WTC11 (cell line): Measurements from ENCODE around the gene MTA3. TPM values are rescaled to one million over a fixed set of nuclear protein-coding genes. Genes with fewer than 3 reads are reported as not detected.

Experiments
- ATAC-seq: fragments of 200-7000 bp; cut with Tn5 transposase; 2 replicates; pipeline ENCODE4 v1.10.0; 2021; ENCODE audit warnings: mild to moderate bottlenecking, moderate library complexity
- CTCF ChIA-PET: fragments of 300-600 bp; sonication (Branson Sonifier 250); formaldehyde crosslinking; loops from one replicate; lab custom pipeline; 2021; ENCODE audit warnings: antibody characterized with exemption; lab: Charles Lee
- POLR2A ChIA-PET: fragments of 350-600 bp; sonication (Branson Sonifier 250); formaldehyde crosslinking; loops from one replicate; lab custom pipeline; 2021; ENCODE audit warnings: antibody characterized with exemption; lab: Charles Lee
- DNase-seq: peaks from one replicate; pipeline ENCODE4 v3.0.0; 2021; ENCODE audit warnings: low spot score
- H3K27ac Mint-ChIP-seq: 2 replicates; pipeline ENCODE4 v1.8.0; 2021; ENCODE audit warnings: mixed read lengths
- H3K27me3 Mint-ChIP-seq: 2 replicates; pipeline ENCODE4 v1.8.0; 2021; ENCODE audit warnings: low read depth, mild to moderate bottlenecking, moderate library complexity, mixed read lengths
- H3K36me3 Mint-ChIP-seq: 2 replicates; pipeline ENCODE4 v1.8.0; 2021; ENCODE audit warnings: mixed read lengths
- H3K4me1 Mint-ChIP-seq: 2 replicates; pipeline ENCODE4 v1.8.0; 2022; ENCODE audit warnings: mixed read lengths
- H3K4me3 Mint-ChIP-seq: 2 replicates; pipeline ENCODE4 v1.8.0; 2021; ENCODE audit warnings: mild to moderate bottlenecking, moderate library complexity, mixed read lengths
- H3K9me3 Mint-ChIP-seq: 2 replicates; pipeline ENCODE4 v1.8.0; 2021; ENCODE audit warnings: mixed read lengths
- ATF2 ChIP-seq: sonication (generic); formaldehyde crosslinking; IDR thresholded peaks from 2 replicates; pipeline ENCODE4 v1.8.1; 2022; ENCODE audit warnings: low read depth, missing genetic modification reagents, borderline replicate concordance
- ESRRA ChIP-seq: sonication (generic); formaldehyde crosslinking; IDR thresholded peaks from 2 replicates; pipeline ENCODE4 v1.8.1; 2022; ENCODE audit warnings: mild to moderate bottlenecking, missing genetic modification reagents, borderline replicate concordance
- TEAD4 ChIP-seq: sonication (generic); formaldehyde crosslinking; IDR thresholded peaks from 2 replicates; pipeline ENCODE4 v1.8.0; 2022; ENCODE audit warnings: mild to moderate bottlenecking, missing genetic modification reagents
- ZNF396 ChIP-seq: fragments of 250-450 bp; sonication (Bioruptor Pico); IDR thresholded peaks from 2 replicates; pipeline ENCODE4 v1.8.0; 2021; ENCODE audit warnings: mild to moderate bottlenecking, moderate library complexity, borderline replicate concordance
- total RNA-seq: library from RNA; stranded (reverse); gene quantifications from 3 replicates; pipeline ENCODE4 v1.2.3, GENCODE V29; 2021
- TF ChIP-seq, protein P1 (sequence below): sonication (generic); formaldehyde crosslinking; IDR thresholded peaks from 2 replicates; pipeline ENCODE4 v1.8.1; 2023; ENCODE audit warnings: mild to moderate bottlenecking, missing genetic modification reagents
- TF ChIP-seq, protein P2 (sequence below): sonication (generic); formaldehyde crosslinking; IDR thresholded peaks from 2 replicates; pipeline ENCODE4 v1.8.0; 2023; ENCODE audit warnings: missing genetic modification reagents, mild to moderate bottlenecking, borderline replicate concordance
- TF ChIP-seq, protein P3 (sequence below): fragments of 250-450 bp; sonication (Bioruptor Pico); IDR thresholded peaks from 2 replicates; pipeline ENCODE4 v1.9.0; 2021; ENCODE audit warnings: mild to moderate bottlenecking, borderline replicate concordance
- TF ChIP-seq, protein P4 (sequence below): sonication (generic); formaldehyde crosslinking; IDR thresholded peaks from 2 replicates; pipeline ENCODE4 v1.8.1; 2023; ENCODE audit warnings: mild to moderate bottlenecking, missing genetic modification reagents, moderate library complexity
- TF ChIP-seq, protein P5 (sequence below): sonication (generic); formaldehyde crosslinking; IDR thresholded peaks from 2 replicates; pipeline ENCODE4 v1.8.0; 2022; ENCODE audit warnings: mild to moderate bottlenecking, missing genetic modification reagents

The MTA3 gene
- total RNA-seq, 1 experiment from 2014 or later, result 153 TPM

DNA sequence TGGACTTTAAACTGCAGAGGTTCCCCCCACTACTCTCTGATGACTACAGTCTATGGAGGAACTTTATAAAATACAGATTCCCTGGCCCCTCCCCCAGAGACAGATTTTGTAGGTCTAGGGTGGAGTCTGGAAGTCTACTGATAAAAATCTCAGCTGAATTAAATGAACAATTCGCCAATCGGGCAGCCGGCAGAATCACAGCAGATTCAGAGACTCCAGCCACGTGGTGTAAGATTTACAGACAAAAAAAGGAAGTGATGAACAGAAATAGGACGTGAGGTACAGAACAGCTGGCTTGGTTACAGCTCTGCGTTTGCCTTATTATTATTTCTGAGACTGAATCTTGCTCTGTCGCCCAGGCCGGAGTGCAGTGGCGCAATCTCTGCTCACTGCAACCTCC is 21.4 kb upstream of the MTA3 start:
- Mint-ChIP-seq H3K4me1 (peaks cover 67% of the 10 kb centered on the region), H3K4me3 (no peak overlapping the region), H3K36me3 (no peaks in the 10 kb centered on the region; the same call in 1 of the 2 replicates), H3K9me3 (no peaks in the 10 kb centered on the region), H3K27me3 (no peaks in the 10 kb centered on the region), H3K27ac (peak overlapping the region; percentile 94)
- ChIA-PET POLR2A (interaction anchor here (1.0 kb wide), 2 partner anchors 11 to 21 kb away, joined by 4 read pairs; no protein-coding TSS in a partner anchor), CTCF (interaction anchor here (0.6 to 1.1 kb wide), 2 partner anchors 43 to 116 kb away, joined by 3 to 5 read pairs; no protein-coding TSS in a partner anchor)
- ATAC-seq (no peak), DNase-seq (no peak)
- TF ChIP-seq, protein P1, sequence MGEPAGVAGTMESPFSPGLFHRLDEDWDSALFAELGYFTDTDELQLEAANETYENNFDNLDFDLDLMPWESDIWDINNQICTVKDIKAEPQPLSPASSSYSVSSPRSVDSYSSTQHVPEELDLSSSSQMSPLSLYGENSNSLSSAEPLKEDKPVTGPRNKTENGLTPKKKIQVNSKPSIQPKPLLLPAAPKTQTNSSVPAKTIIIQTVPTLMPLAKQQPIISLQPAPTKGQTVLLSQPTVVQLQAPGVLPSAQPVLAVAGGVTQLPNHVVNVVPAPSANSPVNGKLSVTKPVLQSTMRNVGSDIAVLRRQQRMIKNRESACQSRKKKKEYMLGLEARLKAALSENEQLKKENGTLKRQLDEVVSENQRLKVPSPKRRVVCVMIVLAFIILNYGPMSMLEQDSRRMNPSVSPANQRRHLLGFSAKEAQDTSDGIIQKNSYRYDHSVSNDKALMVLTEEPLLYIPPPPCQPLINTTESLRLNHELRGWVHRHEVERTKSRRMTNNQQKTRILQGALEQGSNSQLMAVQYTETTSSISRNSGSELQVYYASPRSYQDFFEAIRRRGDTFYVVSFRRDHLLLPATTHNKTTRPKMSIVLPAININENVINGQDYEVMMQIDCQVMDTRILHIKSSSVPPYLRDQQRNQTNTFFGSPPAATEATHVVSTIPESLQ (CRISPR knock-in tag), result no peak
- TF ChIP-seq, protein P2, sequence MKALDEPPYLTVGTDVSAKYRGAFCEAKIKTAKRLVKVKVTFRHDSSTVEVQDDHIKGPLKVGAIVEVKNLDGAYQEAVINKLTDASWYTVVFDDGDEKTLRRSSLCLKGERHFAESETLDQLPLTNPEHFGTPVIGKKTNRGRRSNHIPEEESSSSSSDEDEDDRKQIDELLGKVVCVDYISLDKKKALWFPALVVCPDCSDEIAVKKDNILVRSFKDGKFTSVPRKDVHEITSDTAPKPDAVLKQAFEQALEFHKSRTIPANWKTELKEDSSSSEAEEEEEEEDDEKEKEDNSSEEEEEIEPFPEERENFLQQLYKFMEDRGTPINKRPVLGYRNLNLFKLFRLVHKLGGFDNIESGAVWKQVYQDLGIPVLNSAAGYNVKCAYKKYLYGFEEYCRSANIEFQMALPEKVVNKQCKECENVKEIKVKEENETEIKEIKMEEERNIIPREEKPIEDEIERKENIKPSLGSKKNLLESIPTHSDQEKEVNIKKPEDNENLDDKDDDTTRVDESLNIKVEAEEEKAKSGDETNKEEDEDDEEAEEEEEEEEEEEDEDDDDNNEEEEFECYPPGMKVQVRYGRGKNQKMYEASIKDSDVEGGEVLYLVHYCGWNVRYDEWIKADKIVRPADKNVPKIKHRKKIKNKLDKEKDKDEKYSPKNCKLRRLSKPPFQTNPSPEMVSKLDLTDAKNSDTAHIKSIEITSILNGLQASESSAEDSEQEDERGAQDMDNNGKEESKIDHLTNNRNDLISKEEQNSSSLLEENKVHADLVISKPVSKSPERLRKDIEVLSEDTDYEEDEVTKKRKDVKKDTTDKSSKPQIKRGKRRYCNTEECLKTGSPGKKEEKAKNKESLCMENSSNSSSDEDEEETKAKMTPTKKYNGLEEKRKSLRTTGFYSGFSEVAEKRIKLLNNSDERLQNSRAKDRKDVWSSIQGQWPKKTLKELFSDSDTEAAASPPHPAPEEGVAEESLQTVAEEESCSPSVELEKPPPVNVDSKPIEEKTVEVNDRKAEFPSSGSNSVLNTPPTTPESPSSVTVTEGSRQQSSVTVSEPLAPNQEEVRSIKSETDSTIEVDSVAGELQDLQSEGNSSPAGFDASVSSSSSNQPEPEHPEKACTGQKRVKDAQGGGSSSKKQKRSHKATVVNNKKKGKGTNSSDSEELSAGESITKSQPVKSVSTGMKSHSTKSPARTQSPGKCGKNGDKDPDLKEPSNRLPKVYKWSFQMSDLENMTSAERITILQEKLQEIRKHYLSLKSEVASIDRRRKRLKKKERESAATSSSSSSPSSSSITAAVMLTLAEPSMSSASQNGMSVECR (CRISPR knock-in tag), result no peak
- TF ChIP-seq ESRRA (CRISPR knock-in tag) (no peak), TEAD4 (no peak), ATF2 (CRISPR knock-in tag) (no peak), ZNF396 (CRISPR knock-in tag) (no peak)
- TF ChIP-seq, protein P3, sequence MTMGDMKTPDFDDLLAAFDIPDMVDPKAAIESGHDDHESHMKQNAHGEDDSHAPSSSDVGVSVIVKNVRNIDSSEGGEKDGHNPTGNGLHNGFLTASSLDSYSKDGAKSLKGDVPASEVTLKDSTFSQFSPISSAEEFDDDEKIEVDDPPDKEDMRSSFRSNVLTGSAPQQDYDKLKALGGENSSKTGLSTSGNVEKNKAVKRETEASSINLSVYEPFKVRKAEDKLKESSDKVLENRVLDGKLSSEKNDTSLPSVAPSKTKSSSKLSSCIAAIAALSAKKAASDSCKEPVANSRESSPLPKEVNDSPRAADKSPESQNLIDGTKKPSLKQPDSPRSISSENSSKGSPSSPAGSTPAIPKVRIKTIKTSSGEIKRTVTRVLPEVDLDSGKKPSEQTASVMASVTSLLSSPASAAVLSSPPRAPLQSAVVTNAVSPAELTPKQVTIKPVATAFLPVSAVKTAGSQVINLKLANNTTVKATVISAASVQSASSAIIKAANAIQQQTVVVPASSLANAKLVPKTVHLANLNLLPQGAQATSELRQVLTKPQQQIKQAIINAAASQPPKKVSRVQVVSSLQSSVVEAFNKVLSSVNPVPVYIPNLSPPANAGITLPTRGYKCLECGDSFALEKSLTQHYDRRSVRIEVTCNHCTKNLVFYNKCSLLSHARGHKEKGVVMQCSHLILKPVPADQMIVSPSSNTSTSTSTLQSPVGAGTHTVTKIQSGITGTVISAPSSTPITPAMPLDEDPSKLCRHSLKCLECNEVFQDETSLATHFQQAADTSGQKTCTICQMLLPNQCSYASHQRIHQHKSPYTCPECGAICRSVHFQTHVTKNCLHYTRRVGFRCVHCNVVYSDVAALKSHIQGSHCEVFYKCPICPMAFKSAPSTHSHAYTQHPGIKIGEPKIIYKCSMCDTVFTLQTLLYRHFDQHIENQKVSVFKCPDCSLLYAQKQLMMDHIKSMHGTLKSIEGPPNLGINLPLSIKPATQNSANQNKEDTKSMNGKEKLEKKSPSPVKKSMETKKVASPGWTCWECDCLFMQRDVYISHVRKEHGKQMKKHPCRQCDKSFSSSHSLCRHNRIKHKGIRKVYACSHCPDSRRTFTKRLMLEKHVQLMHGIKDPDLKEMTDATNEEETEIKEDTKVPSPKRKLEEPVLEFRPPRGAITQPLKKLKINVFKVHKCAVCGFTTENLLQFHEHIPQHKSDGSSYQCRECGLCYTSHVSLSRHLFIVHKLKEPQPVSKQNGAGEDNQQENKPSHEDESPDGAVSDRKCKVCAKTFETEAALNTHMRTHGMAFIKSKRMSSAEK, result no peak
- TF ChIP-seq, protein P4, sequence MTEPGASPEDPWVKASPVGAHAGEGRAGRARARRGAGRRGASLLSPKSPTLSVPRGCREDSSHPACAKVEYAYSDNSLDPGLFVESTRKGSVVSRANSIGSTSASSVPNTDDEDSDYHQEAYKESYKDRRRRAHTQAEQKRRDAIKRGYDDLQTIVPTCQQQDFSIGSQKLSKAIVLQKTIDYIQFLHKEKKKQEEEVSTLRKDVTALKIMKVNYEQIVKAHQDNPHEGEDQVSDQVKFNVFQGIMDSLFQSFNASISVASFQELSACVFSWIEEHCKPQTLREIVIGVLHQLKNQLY (CRISPR knock-in tag), result no peak
- TF ChIP-seq, protein P5, sequence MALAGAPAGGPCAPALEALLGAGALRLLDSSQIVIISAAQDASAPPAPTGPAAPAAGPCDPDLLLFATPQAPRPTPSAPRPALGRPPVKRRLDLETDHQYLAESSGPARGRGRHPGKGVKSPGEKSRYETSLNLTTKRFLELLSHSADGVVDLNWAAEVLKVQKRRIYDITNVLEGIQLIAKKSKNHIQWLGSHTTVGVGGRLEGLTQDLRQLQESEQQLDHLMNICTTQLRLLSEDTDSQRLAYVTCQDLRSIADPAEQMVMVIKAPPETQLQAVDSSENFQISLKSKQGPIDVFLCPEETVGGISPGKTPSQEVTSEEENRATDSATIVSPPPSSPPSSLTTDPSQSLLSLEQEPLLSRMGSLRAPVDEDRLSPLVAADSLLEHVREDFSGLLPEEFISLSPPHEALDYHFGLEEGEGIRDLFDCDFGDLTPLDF (CRISPR knock-in tag), result no peak
